ENCODE measurements around the gene ZGRF1.
"Not testable (repeated sequence)": the region's sequence is repeated elsewhere in the genome, so short reads cannot be mapped to it uniquely, and the experiment has no call there.

Gene ZGRF1

GRCh38 chr4:112502871-112503270, 133.8 kb downstream of the ZGRF1 start:
- no peak for DNase-seq (ENCODE audit: low spot score in 2 of 2)
- H3K4me3 Mint-ChIP-seq, result no peak overlapping the region
- H3K36me3 Mint-ChIP-seq (ENCODE audit: insufficient read depth), result no peaks in the 10 kb centered on the region
- H3K4me1 Mint-ChIP-seq, result no peaks in the 10 kb centered on the region
- H3K27me3 Mint-ChIP-seq, result peaks cover 57% of the 10 kb centered on the region
- no peaks in the 10 kb centered on the region for H3K9me3 Mint-ChIP-seq
- ATAC-seq (replicated peaks; ENCODE audit: extremely low read depth, poor library complexity, severe bottlenecking), result no peak
- no peak overlapping the region for H3K27ac Mint-ChIP-seq (ENCODE audit: low read depth)

GRCh38 chr4:112492321-112492720, 144.4 kb downstream of the ZGRF1 start:
- Mint-ChIP-seq H3K9me3 (peaks cover 9% of the 10 kb centered on the region), H3K27me3 (peaks cover 28% of the 10 kb centered on the region), H3K27ac (ENCODE audit: low read depth) (no peak overlapping the region), H3K36me3 (ENCODE audit: insufficient read depth) (no peaks in the 10 kb centered on the region), H3K4me3 (no peak overlapping the region), H3K4me1 (no peaks in the 10 kb centered on the region)
- DNase-seq (ENCODE audit: low spot score in 2 of 2), result no peak
- ATAC-seq (replicated peaks; ENCODE audit: extremely low read depth, poor library complexity, severe bottlenecking), result no peak

GRCh38 chr4:112490808-112491207, 145.9 kb downstream of the ZGRF1 start:
- not testable (repeated sequence) for ATAC-seq (replicated peaks; ENCODE audit: extremely low read depth, poor library complexity, severe bottlenecking); H3K36me3 Mint-ChIP-seq (ENCODE audit: insufficient read depth); H3K4me3 Mint-ChIP-seq; H3K27ac Mint-ChIP-seq (ENCODE audit: low read depth); DNase-seq (ENCODE audit: low spot score in 2 of 2); H3K9me3 Mint-ChIP-seq; H3K4me1 Mint-ChIP-seq
- peaks cover 43% of the 10 kb centered on the region for H3K27me3 Mint-ChIP-seq

Data from central memory CD8-positive, alpha-beta T cell (primary cell).